Prostate gland (tissue), 2 donors: ENCODE results near the gene FMNL2. TPM values are rescaled to one million over a fixed set of nuclear protein-coding genes. Genes with fewer than 3 reads are reported as not detected.

Experiments
- DNase-seq: peaks from one replicate; pipeline ENCODE4 v3.0.0-alpha.2; 2019; ENCODE audit warnings: low spot score
- H3K27ac ChIP-seq, 2 donors: fragments of 200-600 bp; sonication (generic); 2 replicates each; pipeline ENCODE4 v1.5.1; 2017 to 2019
- H3K27me3 ChIP-seq: fragments of 200-600 bp; sonication (generic); replicated peaks from 2 replicates; pipeline ENCODE4 v1.5.1; 2019; ENCODE audit not compliant: insufficient read depth
- H3K36me3 ChIP-seq, 2 donors: fragments of 200-600 bp; sonication (generic); 1 replicate in 1 of 2; 2 replicates in 1 of 2; pipeline versions ENCODE4 v1.5.1 to v1.8.1; 2017 to 2019
- H3K4me1 ChIP-seq: fragments of 200-600 bp; sonication (generic); replicated peaks from 2 replicates; pipeline ENCODE4 v1.5.1; 2019
- H3K4me3 ChIP-seq, 2 donors: fragments of 200-600 bp; sonication (generic); 2 replicates each; pipeline ENCODE4 v1.5.1; 2017 to 2019
- H3K9me3 ChIP-seq: fragments of 200-600 bp; sonication (generic); 2 replicates; pipeline ENCODE4 v1.5.1; 2017
- CTCF ChIP-seq, 4 experiments: fragments of 200-600 bp in 2 of 4; fragments of 450-650 bp in 2 of 4; sonication (generic) in 2 of 4; IDR thresholded peaks; 1 replicate in 3 of 4; 2 replicates in 1 of 4; pipeline ENCODE4 v1.5.1; 2016 to 2019; ENCODE audit warnings: antibody characterized with exemption in 4 of 4, mild to moderate bottlenecking in 2 of 4, moderate library complexity in 2 of 4
- POLR2A ChIP-seq: fragments of 450-650 bp; IDR thresholded peaks from one replicate; pipeline ENCODE4 v1.6.1; 2016; ENCODE audit warnings: antibody characterized with exemption, mild to moderate bottlenecking
- POLR2AphosphoS5 ChIP-seq: sonication (generic); formaldehyde crosslinking; IDR thresholded peaks from one replicate; pipeline ENCODE4 v1.6.1; 2017; ENCODE audit warnings: antibody characterized with exemption
- WGBS: methylation state at CpG from one replicate; pipeline ENCODE4 v1.1.5; 2018; 5-methylcytosine and 5-hydroxymethylcytosine counted together
- intact Hi-C: fragments of 100-400 bp; cut with DNase I; formaldehyde crosslinking; loops from one replicate; pipeline ENCODE4 v1.14.2; 2022
- total RNA-seq, 2 donors: library from RNA; depleted of rRNA; stranded (reverse); fragments of >200 nt; gene quantifications; one replicate each; pipeline ENCODE4 v1.1.0, GENCODE V29; 2016

FMNL2 gene
- total RNA-seq, 2 donors from 2014 or later, result 9.8 to 19.4 TPM

- 88% methylated on average over 6 of the region's 6 CpGs for WGBS
These were observed 309.4 kb downstream of the FMNL2 start for GRCh38 chr2:152644189-152644873.

GRCh38 chr2:152646264-152646663 is 311.3 kb downstream of the FMNL2 start:
- 45% methylated on average over 4 of the region's 4 CpGs for WGBS
- Histone ChIP-seq H3K36me3 (no peaks in the 10 kb centered on the region), H3K27ac (peak overlapping the region; percentile 56 to 57), H3K4me3 (no peak overlapping the region), H3K27me3 (no peaks in the 10 kb centered on the region), H3K4me1 (peaks cover 16% of the 10 kb centered on the region), H3K9me3 (no peaks in the 10 kb centered on the region)
- TF ChIP-seq POLR2A, result no peak
- TF ChIP-seq POLR2AphosphoS5, result no peak
- no peak for TF ChIP-seq CTCF (IDR thresholded peaks at IDR 0.05)
- no peak for DNase-seq
- intact Hi-C loops, result loop anchor here (5.0 kb wide), 1 partner anchor 71 kb away; the partner anchor contains the start of genes ARL6IP6 and PRPF40A

More at GRCh38 chr2:152644189-152644873, 309.4 kb downstream of the FMNL2 start:
- intact Hi-C loops, result no loop called here
- no peak overlapping the region for H3K27ac ChIP-seq
- no peaks in the 10 kb centered on the region for H3K27me3 ChIP-seq
- no peak for DNase-seq
- no peak overlapping the region for H3K4me3 ChIP-seq
- TF ChIP-seq POLR2A (no peak), POLR2AphosphoS5 (no peak), CTCF (IDR thresholded peaks at IDR 0.05) (no peak)
- H3K9me3 ChIP-seq, result no peaks in the 10 kb centered on the region
- peaks cover 12% of the 10 kb centered on the region for H3K4me1 ChIP-seq
- no peaks in the 10 kb centered on the region for H3K36me3 ChIP-seq

- intact Hi-C loops, result loop anchor here (5.0 kb wide), 1 partner anchor 71 kb away; the partner anchor contains the start of genes ARL6IP6 and PRPF40A
- H3K36me3 ChIP-seq, result no peaks in the 10 kb centered on the region
- 47% methylated on average over 3 of the region's 3 CpGs for WGBS
These were observed 311.8 kb downstream of the FMNL2 start for GRCh38 chr2:152646775-152647174.

GRCh38 chr2:152647552-152647951 is 312.6 kb downstream of the FMNL2 start:
- H3K4me1 ChIP-seq, result peaks cover 16% of the 10 kb centered on the region
- H3K4me3 ChIP-seq, result no peak overlapping the region
- TF ChIP-seq POLR2A (no peak), POLR2AphosphoS5 (peak; percentile 66), CTCF (IDR thresholded peaks at IDR 0.05) (no peak)
- H3K27me3 ChIP-seq, result no peaks in the 10 kb centered on the region
- H3K27ac ChIP-seq, result peak overlapping the region; percentile 56 to 57
- no peaks in the 10 kb centered on the region for H3K36me3 ChIP-seq
- intact Hi-C loops, result loop anchor here (5.0 kb wide), 1 partner anchor 70 kb away; the partner anchor contains the start of genes ARL6IP6 and PRPF40A
- 13% methylated on average over 9 of the region's 9 CpGs for WGBS
- DNase-seq, result peak; percentile 77
- no peaks in the 10 kb centered on the region for H3K9me3 ChIP-seq

More at GRCh38 chr2:152646775-152647174, 311.8 kb downstream of the FMNL2 start:
- Histone ChIP-seq H3K4me1 (peaks cover 16% of the 10 kb centered on the region), H3K9me3 (no peaks in the 10 kb centered on the region), H3K4me3 (no peak overlapping the region), H3K27me3 (no peaks in the 10 kb centered on the region), H3K27ac (peak overlapping the region; percentile 56 to 57)
- DNase-seq, result peak; percentile 37
- no peak for TF ChIP-seq CTCF (IDR thresholded peaks at IDR 0.05)
- peak; percentile 48 for TF ChIP-seq POLR2AphosphoS5

- 9% methylated on average over 2 of the region's 2 CpGs for WGBS
- Histone ChIP-seq H3K27ac (no peak overlapping the region), H3K9me3 (no peaks in the 10 kb centered on the region), H3K4me1 (peaks cover 16% of the 10 kb centered on the region), H3K27me3 (no peaks in the 10 kb centered on the region), H3K4me3 (no peak overlapping the region), H3K36me3 (no peaks in the 10 kb centered on the region)
- DNase-seq, result no peak
- TF ChIP-seq POLR2A (no peak), POLR2AphosphoS5 (no peak), CTCF (IDR thresholded peaks at IDR 0.05) (peak in 2 of 4 experiments; percentile 32 to 37)
- intact Hi-C loops, result loop anchor here (5.0 kb wide), 1 partner anchor 69 kb away; the partner anchor contains the start of genes ARL6IP6 and PRPF40A
These were observed 313.4 kb downstream of the FMNL2 start for GRCh38 chr2:152648336-152648735.
